Measurements from ENCODE around the gene MORN2.
"Not testable (repeated sequence)": the region's sequence is repeated elsewhere in the genome, so short reads cannot be mapped to it uniquely, and the experiment has no call there.

Gene MORN2

GRCh38 chr2:38875576-38876367, at the start of gene MORN2, which contains the start of gene DHX57:
Gene MORN2 (plus strand): TSS chr2:38875976.
Gene DHX57 (minus strand): TSS chr2:38875934. CDS start chr2:38868405, 7,529 bp downstream.
- Histone ChIP-seq H3K36me3 (ENCODE audit: control insufficient read depth, insufficient read depth, low read length) (no peaks in the 10 kb centered on the region; the same call in 1 of the 2 replicates), H3K4me3 (replicated peaks; ENCODE audit: low read depth, low read length) (peak within 1 kb of the TSS; percentile 97), H3K27me3 (replicated peaks; ENCODE audit: control insufficient read depth, insufficient read depth, low read length) (no peaks in the 10 kb centered on the region)
- peak; percentile 83 for DNase-seq (ENCODE audit: extremely low read depth, insufficient read length)
- TF ChIP-seq CTCF (IDR thresholded peaks at IDR 0.05; ENCODE audit: insufficient read depth, low read length, poor library complexity, severe bottlenecking) = no peak

- not testable (repeated sequence) for H3K4me3 ChIP-seq (replicated peaks; ENCODE audit: low read depth, low read length); H3K36me3 ChIP-seq (ENCODE audit: control insufficient read depth, insufficient read depth, low read length); H3K27me3 ChIP-seq (replicated peaks; ENCODE audit: control insufficient read depth, insufficient read depth, low read length); DNase-seq (ENCODE audit: extremely low read depth, insufficient read length)
Observed at GRCh38 chr2:38827539-38828145, 48.1 kb upstream of the MORN2 start.

GRCh38 chr2:38828460-38828859, 47.3 kb upstream of the MORN2 start:
- Histone ChIP-seq H3K36me3 (ENCODE audit: control insufficient read depth, insufficient read depth, low read length) (no peaks in the 10 kb centered on the region), H3K27me3 (replicated peaks; ENCODE audit: control insufficient read depth, insufficient read depth, low read length) (no peaks in the 10 kb centered on the region), H3K4me3 (replicated peaks; ENCODE audit: low read depth, low read length) (no peak overlapping the region)
- DNase-seq (ENCODE audit: extremely low read depth, insufficient read length) = no peak
- TF ChIP-seq CTCF (IDR thresholded peaks at IDR 0.05; ENCODE audit: insufficient read depth, low read length, poor library complexity, severe bottlenecking) = no peak

- Histone ChIP-seq H3K4me3 (replicated peaks; ENCODE audit: low read depth, low read length) (no peak overlapping the region), H3K36me3 (ENCODE audit: control insufficient read depth, insufficient read depth, low read length) (no peaks in the 10 kb centered on the region), H3K27me3 (replicated peaks; ENCODE audit: control insufficient read depth, insufficient read depth, low read length) (no peaks in the 10 kb centered on the region)
- TF ChIP-seq CTCF (IDR thresholded peaks at IDR 0.05; ENCODE audit: insufficient read depth, low read length, poor library complexity, severe bottlenecking) = no peak
- DNase-seq (ENCODE audit: extremely low read depth, insufficient read length) = no peak
Observed at GRCh38 chr2:38829971-38830370, 45.8 kb upstream of the MORN2 start.

- no peak for DNase-seq (ENCODE audit: extremely low read depth, insufficient read length)
- H3K27me3 ChIP-seq (replicated peaks; ENCODE audit: control insufficient read depth, insufficient read depth, low read length) = no peaks in the 10 kb centered on the region
- no peaks in the 10 kb centered on the region for H3K36me3 ChIP-seq (ENCODE audit: control insufficient read depth, insufficient read depth, low read length)
- no peak overlapping the region for H3K4me3 ChIP-seq (replicated peaks; ENCODE audit: low read depth, low read length)
- no peak for TF ChIP-seq CTCF (IDR thresholded peaks at IDR 0.05; ENCODE audit: insufficient read depth, low read length, poor library complexity, severe bottlenecking)
Observed at GRCh38 chr2:38830526-38831159, 45.1 kb upstream of the MORN2 start.

GRCh38 chr2:38835015-38835601, 40.7 kb upstream of the MORN2 start:
- no peak for DNase-seq (ENCODE audit: extremely low read depth, insufficient read length)
- TF ChIP-seq CTCF (IDR thresholded peaks at IDR 0.05; ENCODE audit: insufficient read depth, low read length, poor library complexity, severe bottlenecking) = peak; percentile 41
- Histone ChIP-seq H3K36me3 (ENCODE audit: control insufficient read depth, insufficient read depth, low read length) (no peaks in the 10 kb centered on the region; the same call in none of the 2 replicates), H3K27me3 (replicated peaks; ENCODE audit: control insufficient read depth, insufficient read depth, low read length) (no peaks in the 10 kb centered on the region), H3K4me3 (replicated peaks; ENCODE audit: low read depth, low read length) (no peak overlapping the region)

Measured in GM06990 (cell line).